Common myeloid progenitor, CD34-positive (primary cell): Measurements from ENCODE around the gene HSD11B2.
A peak's percentile ranks its signal among the peaks of the same experiment; 100 is the strongest.

ENCODE experiments used
- CTCF ChIA-PET: fragments of 350-600 bp; sonication (Branson Sonifier 250); formaldehyde crosslinking; loops from one replicate; lab custom pipeline; 2021; ENCODE audit warnings: antibody characterized with exemption; lab: Charles Lee
- POLR2A ChIA-PET: fragments of 350-600 bp; sonication (Branson Sonifier 250); formaldehyde crosslinking; loops from one replicate; lab custom pipeline; 2021; ENCODE audit warnings: antibody characterized with exemption; lab: Charles Lee
- DNase-seq, 3 donors: peaks; one replicate each; pipeline versions ENCODE4 v3.0.0 to v3.0.0-alpha.2; 2013
- H3K27ac ChIP-seq, 2 experiments: 1 replicate in 1 of 2; 2 replicates in 1 of 2; pipeline ENCODE4 v1.7.0; 2013; ENCODE audit warnings: inconsistent platforms in 2 of 2, low read length in 2 of 2, mild to moderate bottlenecking in 2 of 2, low read depth in 1 of 2, moderate library complexity in 1 of 2; ENCODE audit not compliant: severe bottlenecking in 2 of 2, insufficient read depth in 1 of 2, poor library complexity in 1 of 2
- H3K27me3 ChIP-seq, 5 experiments: replicated peaks in 2 of 5; 1 replicate in 3 of 5; 2 replicates in 2 of 5; pipeline versions ENCODE4 v1.6.1 to v1.7.0; 2013; ENCODE audit warnings: low read length in 4 of 5, mild to moderate bottlenecking in 2 of 5, moderate library complexity in 2 of 5, inconsistent platforms in 1 of 5; ENCODE audit not compliant: insufficient read depth in 5 of 5, control insufficient read depth in 4 of 5
- H3K36me3 ChIP-seq, 4 experiments: 1 replicate in 2 of 4; 2 replicates in 2 of 4; pipeline versions ENCODE4 v1.6.1 to v1.7.0; 2013; ENCODE audit warnings: low read length in 3 of 4, control low read depth in 1 of 4, mild to moderate bottlenecking in 1 of 4; ENCODE audit not compliant: control insufficient read depth in 4 of 4, insufficient read depth in 4 of 4
- H3K4me1 ChIP-seq, 4 experiments: 1 replicate in 3 of 4; 2 replicates in 1 of 4; pipeline versions ENCODE4 v1.6.1 to v1.7.1; 2013; ENCODE audit warnings: low read length in 3 of 4, mild to moderate bottlenecking in 3 of 4, control low read depth in 1 of 4, inconsistent platforms in 1 of 4, moderate library complexity in 1 of 4; ENCODE audit not compliant: control insufficient read depth in 4 of 4, insufficient read depth in 4 of 4; ENCODE audit errors: control extremely low read depth in 1 of 4
- H3K4me3 ChIP-seq, 7 experiments: 1 replicate in 4 of 7; 2 replicates in 3 of 7; pipeline versions ENCODE4 v1.5.1 to v1.7.0; 2013; ENCODE audit warnings: mild to moderate bottlenecking in 7 of 7, low read length in 6 of 7, moderate library complexity in 6 of 7, inconsistent platforms in 2 of 7, low read depth in 2 of 7, control low read depth in 1 of 7; ENCODE audit not compliant: insufficient read depth in 4 of 7, control insufficient read depth in 1 of 7; ENCODE audit errors: extremely low read depth in 1 of 7
- H3K9me3 ChIP-seq, 5 experiments: 1 replicate in 4 of 5; 2 replicates in 1 of 5; pipeline versions ENCODE4 v1.6.1 to v1.7.1; 2013; ENCODE audit warnings: low read length in 4 of 5, mild to moderate bottlenecking in 2 of 5, inconsistent platforms in 1 of 5, low read depth in 1 of 5, moderate library complexity in 1 of 5; ENCODE audit not compliant: control insufficient read depth in 4 of 5, insufficient read depth in 2 of 5; ENCODE audit errors: control extremely low read depth in 1 of 5
- WGBS: methylation state at CpG from one replicate; pipeline ENCODE4 v1.1.5; 2013; ENCODE audit not compliant: insufficient coverage; 5-methylcytosine and 5-hydroxymethylcytosine counted together

The HSD11B2 gene

GRCh38 chr16:67393111-67393787, 37.7 kb upstream of the HSD11B2 start, which contains the start of gene TPPP3:
Gene TPPP3 (minus strand): TSS chr16:67393498. CDS start chr16:67391111, 2,387 bp downstream.
- peak; percentile 51 to 63 (median 62) for DNase-seq
- no peaks in the 10 kb centered on the region for H3K36me3 ChIP-seq
- H3K9me3 ChIP-seq = no peaks in the 10 kb centered on the region
- ChIA-PET POLR2A (interaction anchor here (0.7 kb wide), 1 partner anchor 149 kb away, joined by 3 read pairs; no protein-coding TSS in a partner anchor), CTCF (interaction anchor here (1.0 to 5.3 kb wide), 8 partner anchors 8 to 43 kb away, joined by 3 to 40 read pairs (median 4); no protein-coding TSS in a partner anchor)
- WGBS = 6% methylated on average over 52 of the region's 56 CpGs
- no peak within 1 kb of the TSS for H3K27ac ChIP-seq
- peaks cover 0 to 46% (median 22%) of the 10 kb centered on the region in 5 experiments for H3K27me3 ChIP-seq
- peak within 1 kb of the TSS in 4 of 7 experiments; percentile 14 to 59 (median 40) for H3K4me3 ChIP-seq
- H3K4me1 ChIP-seq = peaks cover 0 to 60% (median 44%) of the 10 kb centered on the region in 4 experiments

DNA sequence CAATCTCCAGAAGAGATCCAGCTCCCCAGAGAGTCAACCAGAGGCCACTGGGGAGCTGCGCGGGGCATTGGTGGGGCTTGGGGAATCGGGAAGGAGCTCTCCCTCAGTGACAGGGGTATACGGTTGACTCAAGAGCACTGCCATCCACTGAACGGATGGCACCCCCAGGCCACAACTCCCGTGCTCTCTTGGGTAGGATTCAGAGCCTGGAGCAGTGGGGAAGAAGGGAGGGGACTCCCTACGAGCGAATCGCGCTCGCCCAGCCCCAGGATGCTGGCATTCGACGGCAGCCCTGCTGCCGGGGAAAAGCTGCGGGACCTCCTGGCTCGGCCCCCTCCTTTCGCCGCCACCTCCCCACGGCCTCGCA, 37.1 kb upstream of the HSD11B2 start:
- no peak overlapping the region for H3K27ac ChIP-seq
- 12% methylated on average over 17 of the region's 20 CpGs for WGBS
- no peak for DNase-seq

GRCh38 chr16:67394155-67395104, 36.5 kb upstream of the HSD11B2 start:
- ChIA-PET CTCF (interaction anchor here (1.2 to 5.3 kb wide), 6 partner anchors 13 to 44 kb away, joined by 3 to 40 read pairs (median 4); no protein-coding TSS in a partner anchor), POLR2A (interaction anchor here (0.7 kb wide), 1 partner anchor 150 kb away, joined by 3 read pairs; no protein-coding TSS in a partner anchor)
- H3K9me3 ChIP-seq = no peaks in the 10 kb centered on the region
- H3K4me3 ChIP-seq = peak overlapping the region in 3 of 7 experiments; percentile 36 to 59 (median 44)
- peak; percentile 51 to 84 (median 81) for DNase-seq
- H3K36me3 ChIP-seq = no peaks in the 10 kb centered on the region
- no peak overlapping the region for H3K27ac ChIP-seq
- peaks cover 0 to 48% (median 22%) of the 10 kb centered on the region in 5 experiments for H3K27me3 ChIP-seq
- H3K4me1 ChIP-seq = peaks cover 0 to 62% (median 46%) of the 10 kb centered on the region in 4 experiments
- WGBS = 4% methylated on average over 70 of the region's 88 CpGs

More for the DNA sequence above, 37.1 kb upstream of the HSD11B2 start:
- H3K4me3 ChIP-seq = peak overlapping the region in 3 of 7 experiments; percentile 32 to 59 (median 44)
- H3K9me3 ChIP-seq = no peaks in the 10 kb centered on the region
- ChIA-PET POLR2A (interaction anchor here (0.7 kb wide), 1 partner anchor 150 kb away, joined by 3 read pairs; no protein-coding TSS in a partner anchor), CTCF (interaction anchor here (1.0 to 5.3 kb wide), 6 partner anchors 13 to 44 kb away, joined by 3 to 40 read pairs (median 4); no protein-coding TSS in a partner anchor)
- H3K4me1 ChIP-seq = peaks cover 0 to 60% (median 44%) of the 10 kb centered on the region in 4 experiments
- H3K27me3 ChIP-seq = peaks cover 0 to 48% (median 22%) of the 10 kb centered on the region in 5 experiments
- H3K36me3 ChIP-seq = no peaks in the 10 kb centered on the region

DNA sequence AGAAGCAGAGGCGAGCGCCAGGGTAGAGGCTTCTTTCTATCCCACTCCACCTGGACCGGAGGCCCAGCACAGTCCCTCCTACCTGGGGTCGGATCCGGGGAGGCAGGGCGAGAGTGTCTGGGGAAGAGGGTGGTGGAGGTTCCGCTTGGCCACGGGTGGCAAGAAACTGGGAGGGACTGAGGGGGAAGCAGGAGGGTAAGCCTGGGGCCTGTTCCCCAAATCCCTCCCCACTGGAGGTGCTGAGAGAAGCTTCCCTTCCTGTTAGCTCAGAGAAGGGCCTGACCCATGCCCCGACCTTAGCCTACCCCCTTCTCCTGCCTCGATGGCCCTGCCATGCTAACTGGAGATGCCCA, 35.8 kb upstream of the HSD11B2 start:
- H3K9me3 ChIP-seq = no peaks in the 10 kb centered on the region
- no peak overlapping the region for H3K27ac ChIP-seq
- H3K27me3 ChIP-seq = peaks cover 0 to 48% (median 22%) of the 10 kb centered on the region in 5 experiments
- DNase-seq = no peak
- peaks cover 0 to 56% (median 44%) of the 10 kb centered on the region in 4 experiments for H3K4me1 ChIP-seq
- H3K36me3 ChIP-seq = no peaks in the 10 kb centered on the region
- 70% methylated on average over 3 of the region's 10 CpGs for WGBS
- ChIA-PET POLR2A (no interaction called here), CTCF (interaction anchor here (1.2 to 5.3 kb wide), 2 partner anchors 14 to 22 kb away, joined by 3 to 40 read pairs; no protein-coding TSS in a partner anchor)
- H3K4me3 ChIP-seq = no peak overlapping the region

DNA sequence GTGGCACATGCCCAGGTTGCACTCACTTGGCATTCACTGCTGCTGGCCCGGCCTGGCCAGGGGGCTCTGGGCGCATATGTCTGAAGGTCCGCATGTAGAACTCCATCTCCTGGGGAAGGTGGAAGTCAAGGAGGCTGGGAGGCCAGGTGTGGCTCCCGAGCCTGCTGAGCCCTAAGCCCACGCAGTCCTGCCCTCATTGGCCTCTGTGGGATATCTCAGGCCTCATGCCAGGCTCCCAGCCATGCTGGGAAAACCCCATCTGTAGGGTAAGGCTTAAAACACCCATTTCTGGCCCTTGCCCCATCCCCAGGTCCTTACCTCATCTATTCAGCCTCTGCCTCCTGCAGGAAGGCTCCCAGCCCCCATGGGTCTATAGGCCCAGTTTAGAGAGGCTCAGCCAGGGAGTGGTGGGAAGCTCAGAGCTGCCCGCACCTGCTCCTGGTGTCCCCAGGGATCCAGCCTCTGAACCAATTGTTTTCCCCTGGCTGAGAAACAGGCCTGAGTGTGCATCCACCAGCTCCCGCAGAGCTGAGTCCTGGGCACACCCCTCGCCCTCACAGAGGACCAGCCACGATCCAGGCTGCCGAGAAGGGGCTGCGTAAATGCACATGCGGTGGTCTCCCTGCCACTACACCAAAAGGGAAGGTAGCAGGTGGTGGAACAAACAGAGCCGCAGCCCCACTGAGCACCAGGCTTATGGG, 35.3 kb upstream of the HSD11B2 start:
- peaks cover 0 to 48% (median 22%) of the 10 kb centered on the region in 5 experiments for H3K27me3 ChIP-seq
- no peak overlapping the region for H3K4me3 ChIP-seq
- H3K27ac ChIP-seq = no peak overlapping the region
- WGBS = 100% methylated on average over 11 of the region's 13 CpGs
- ChIA-PET CTCF (interaction anchor here (1.2 kb wide), 1 partner anchor 23 kb away, joined by 3 read pairs; no protein-coding TSS in a partner anchor), POLR2A (no interaction called here)
- H3K9me3 ChIP-seq = no peaks in the 10 kb centered on the region
- H3K4me1 ChIP-seq = peaks cover 0 to 51% (median 39%) of the 10 kb centered on the region in 4 experiments
- H3K36me3 ChIP-seq = no peaks in the 10 kb centered on the region
- no peak for DNase-seq
